Gastrocnemius medialis (tissue), 4 donors: Measurements from ENCODE around the gene MKNK1.

Experiments used
- CTCF ChIP-seq, 5 experiments: fragments of 450-650 bp in 3 of 5; fragments of 200-600 bp in 2 of 5; sonication (generic) in 2 of 5; IDR thresholded peaks in 4 of 5; conservative IDR thresholded peaks in 1 of 5; 1 replicate in 4 of 5; 2 replicates in 1 of 5; pipeline ENCODE4 v1.5.1; 2016 to 2019; ENCODE audit warnings: antibody characterized with exemption in 5 of 5, mild to moderate bottlenecking in 3 of 5, moderate library complexity in 3 of 5
- POLR2A ChIP-seq, 2 donors: fragments of 450-650 bp; IDR thresholded peaks; one replicate each; pipeline ENCODE4 v1.6.1; 2017; ENCODE audit warnings: antibody characterized with exemption in 2 of 2, mild to moderate bottlenecking in 2 of 2, moderate library complexity in 2 of 2

DNA sequence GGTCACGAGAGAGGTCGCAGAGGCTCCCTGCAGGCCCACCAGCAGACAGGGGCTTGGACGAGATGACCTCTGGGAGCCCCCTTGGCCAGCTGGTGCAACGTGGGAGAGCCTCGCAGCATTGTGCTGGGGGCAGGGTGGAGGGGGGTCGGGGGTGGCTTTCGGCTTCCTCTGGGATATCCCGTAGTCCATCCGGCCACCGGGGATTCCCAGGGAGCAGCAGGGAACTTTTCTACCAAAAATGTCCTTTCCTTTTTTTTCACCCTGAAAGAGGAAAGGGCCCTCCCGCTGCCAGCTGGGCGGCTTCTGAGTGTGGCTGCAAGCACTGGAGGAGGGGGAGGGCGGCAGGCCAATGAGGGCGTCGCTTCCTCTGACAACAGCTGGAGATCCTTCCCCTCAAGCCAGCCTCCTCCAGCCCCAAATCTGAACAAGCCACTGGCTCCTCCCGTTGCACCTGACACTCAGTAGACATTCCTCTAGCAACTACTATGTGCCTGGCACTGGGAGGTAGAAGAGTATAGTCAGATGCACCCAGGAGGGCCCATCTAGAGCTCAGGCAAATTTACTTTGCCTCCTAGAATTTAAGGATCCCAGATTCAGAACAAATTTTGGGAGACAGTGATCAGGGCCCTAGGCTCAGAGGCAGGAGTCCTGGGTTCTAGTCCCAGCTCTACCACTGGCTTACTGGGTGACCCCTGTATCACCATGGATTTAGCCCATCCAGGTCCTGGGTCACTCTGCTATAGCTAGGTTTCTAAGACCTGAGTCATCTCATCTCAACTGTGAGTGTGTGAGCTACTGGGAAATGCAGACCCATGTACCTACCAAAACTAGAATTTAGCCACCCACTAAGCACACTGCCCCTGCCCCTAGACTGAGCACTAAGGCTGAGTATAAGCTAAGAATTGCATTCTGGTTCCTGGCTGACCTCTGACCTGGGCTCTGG lies 9.9 kb upstream of the MKNK1 start:
- no peak for TF ChIP-seq CTCF (IDR thresholded peaks at IDR 0.05 in 4 of 5, conservative IDR thresholded peaks at IDR 0.05 in 1 of 5)
- TF ChIP-seq POLR2A (IDR thresholded peaks at IDR 0.05): peak; percentile 62 to 70
